ENCODE results near the gene SOX6. TPM values are rescaled to one million over a fixed set of nuclear protein-coding genes. Genes with fewer than 3 reads are reported as not detected.

The SOX6 gene
- total and polyA plus RNA-seq, 2 experiments from 2014 or later: 0.03 to 0.66 TPM

DNA sequence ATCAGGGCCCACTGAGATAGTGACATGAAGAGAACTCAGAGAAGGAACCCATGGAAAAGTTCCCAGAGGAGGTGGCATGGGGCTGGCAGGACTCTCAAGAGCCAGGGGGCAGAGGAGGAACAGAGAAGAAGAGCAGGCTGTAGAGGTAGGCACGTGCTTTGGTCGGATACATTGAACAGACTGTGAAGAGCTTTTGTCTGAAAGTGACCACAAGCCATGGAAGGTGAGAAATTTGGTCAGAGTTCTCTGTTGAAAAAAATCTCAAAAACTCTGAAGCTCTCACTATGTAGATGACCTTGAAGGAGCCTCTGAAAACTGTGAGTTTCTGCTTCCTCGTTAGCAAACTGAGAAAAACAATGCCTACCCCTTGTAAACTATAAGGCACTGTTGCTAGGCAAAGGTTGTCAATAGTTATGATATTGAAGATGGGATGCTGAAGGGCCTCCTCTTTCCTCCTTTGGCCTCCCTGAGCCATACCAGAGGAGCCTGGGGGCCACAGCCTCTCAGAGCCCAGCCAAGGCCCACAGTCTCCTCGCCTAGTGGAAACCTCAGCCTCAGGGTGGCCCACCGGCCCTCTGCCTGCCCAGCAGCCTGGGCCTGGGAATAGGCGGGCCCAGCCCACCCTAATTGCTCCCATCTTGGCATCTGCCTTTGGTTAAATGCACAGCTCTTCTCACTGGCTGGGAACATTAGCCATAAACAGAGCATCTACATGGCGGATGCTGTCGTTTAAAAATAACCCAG, 415.7 kb downstream of the SOX6 start:
- TF ChIP-seq CTCF (conservative IDR thresholded peaks at IDR 0.05; ENCODE audit: low read depth in 2 of 2): no peak
- no peak for TF ChIP-seq STAT1 (IDR thresholded peaks at IDR 0.05; ENCODE audit: unreplicated experiment)
- TF ChIP-seq EZH2phosphoT487 (IDR thresholded peaks at IDR 0.05; ENCODE audit: unreplicated experiment): no peak
- no peak for TF ChIP-seq JUNB (IDR thresholded peaks at IDR 0.05; ENCODE audit: unreplicated experiment)
- no peak for TF ChIP-seq NANOG (IDR thresholded peaks at IDR 0.05; ENCODE audit: borderline replicate concordance)
- TF ChIP-seq ZNF331 (CRISPR knock-in tag; IDR thresholded peaks at IDR 0.05; ENCODE audit: low read depth): no peak
- TF ChIP-seq POLR2AphosphoS5 (IDR thresholded peaks at IDR 0.05; ENCODE audit: low read depth): no peak
- no peak for TF ChIP-seq ETS1 (IDR thresholded peaks at IDR 0.05)
- TF ChIP-seq EZH2 (IDR thresholded peaks at IDR 0.05; ENCODE audit: low read depth, unreplicated experiment): no peak
- TF ChIP-seq REST (IDR thresholded peaks at IDR 0.05; ENCODE audit: unreplicated experiment): no peak
- no peak for TF ChIP-seq CREB1 (CRISPR knock-in tag; IDR thresholded peaks at IDR 0.05; ENCODE audit: low read depth)
- TF ChIP-seq, protein P1, sequence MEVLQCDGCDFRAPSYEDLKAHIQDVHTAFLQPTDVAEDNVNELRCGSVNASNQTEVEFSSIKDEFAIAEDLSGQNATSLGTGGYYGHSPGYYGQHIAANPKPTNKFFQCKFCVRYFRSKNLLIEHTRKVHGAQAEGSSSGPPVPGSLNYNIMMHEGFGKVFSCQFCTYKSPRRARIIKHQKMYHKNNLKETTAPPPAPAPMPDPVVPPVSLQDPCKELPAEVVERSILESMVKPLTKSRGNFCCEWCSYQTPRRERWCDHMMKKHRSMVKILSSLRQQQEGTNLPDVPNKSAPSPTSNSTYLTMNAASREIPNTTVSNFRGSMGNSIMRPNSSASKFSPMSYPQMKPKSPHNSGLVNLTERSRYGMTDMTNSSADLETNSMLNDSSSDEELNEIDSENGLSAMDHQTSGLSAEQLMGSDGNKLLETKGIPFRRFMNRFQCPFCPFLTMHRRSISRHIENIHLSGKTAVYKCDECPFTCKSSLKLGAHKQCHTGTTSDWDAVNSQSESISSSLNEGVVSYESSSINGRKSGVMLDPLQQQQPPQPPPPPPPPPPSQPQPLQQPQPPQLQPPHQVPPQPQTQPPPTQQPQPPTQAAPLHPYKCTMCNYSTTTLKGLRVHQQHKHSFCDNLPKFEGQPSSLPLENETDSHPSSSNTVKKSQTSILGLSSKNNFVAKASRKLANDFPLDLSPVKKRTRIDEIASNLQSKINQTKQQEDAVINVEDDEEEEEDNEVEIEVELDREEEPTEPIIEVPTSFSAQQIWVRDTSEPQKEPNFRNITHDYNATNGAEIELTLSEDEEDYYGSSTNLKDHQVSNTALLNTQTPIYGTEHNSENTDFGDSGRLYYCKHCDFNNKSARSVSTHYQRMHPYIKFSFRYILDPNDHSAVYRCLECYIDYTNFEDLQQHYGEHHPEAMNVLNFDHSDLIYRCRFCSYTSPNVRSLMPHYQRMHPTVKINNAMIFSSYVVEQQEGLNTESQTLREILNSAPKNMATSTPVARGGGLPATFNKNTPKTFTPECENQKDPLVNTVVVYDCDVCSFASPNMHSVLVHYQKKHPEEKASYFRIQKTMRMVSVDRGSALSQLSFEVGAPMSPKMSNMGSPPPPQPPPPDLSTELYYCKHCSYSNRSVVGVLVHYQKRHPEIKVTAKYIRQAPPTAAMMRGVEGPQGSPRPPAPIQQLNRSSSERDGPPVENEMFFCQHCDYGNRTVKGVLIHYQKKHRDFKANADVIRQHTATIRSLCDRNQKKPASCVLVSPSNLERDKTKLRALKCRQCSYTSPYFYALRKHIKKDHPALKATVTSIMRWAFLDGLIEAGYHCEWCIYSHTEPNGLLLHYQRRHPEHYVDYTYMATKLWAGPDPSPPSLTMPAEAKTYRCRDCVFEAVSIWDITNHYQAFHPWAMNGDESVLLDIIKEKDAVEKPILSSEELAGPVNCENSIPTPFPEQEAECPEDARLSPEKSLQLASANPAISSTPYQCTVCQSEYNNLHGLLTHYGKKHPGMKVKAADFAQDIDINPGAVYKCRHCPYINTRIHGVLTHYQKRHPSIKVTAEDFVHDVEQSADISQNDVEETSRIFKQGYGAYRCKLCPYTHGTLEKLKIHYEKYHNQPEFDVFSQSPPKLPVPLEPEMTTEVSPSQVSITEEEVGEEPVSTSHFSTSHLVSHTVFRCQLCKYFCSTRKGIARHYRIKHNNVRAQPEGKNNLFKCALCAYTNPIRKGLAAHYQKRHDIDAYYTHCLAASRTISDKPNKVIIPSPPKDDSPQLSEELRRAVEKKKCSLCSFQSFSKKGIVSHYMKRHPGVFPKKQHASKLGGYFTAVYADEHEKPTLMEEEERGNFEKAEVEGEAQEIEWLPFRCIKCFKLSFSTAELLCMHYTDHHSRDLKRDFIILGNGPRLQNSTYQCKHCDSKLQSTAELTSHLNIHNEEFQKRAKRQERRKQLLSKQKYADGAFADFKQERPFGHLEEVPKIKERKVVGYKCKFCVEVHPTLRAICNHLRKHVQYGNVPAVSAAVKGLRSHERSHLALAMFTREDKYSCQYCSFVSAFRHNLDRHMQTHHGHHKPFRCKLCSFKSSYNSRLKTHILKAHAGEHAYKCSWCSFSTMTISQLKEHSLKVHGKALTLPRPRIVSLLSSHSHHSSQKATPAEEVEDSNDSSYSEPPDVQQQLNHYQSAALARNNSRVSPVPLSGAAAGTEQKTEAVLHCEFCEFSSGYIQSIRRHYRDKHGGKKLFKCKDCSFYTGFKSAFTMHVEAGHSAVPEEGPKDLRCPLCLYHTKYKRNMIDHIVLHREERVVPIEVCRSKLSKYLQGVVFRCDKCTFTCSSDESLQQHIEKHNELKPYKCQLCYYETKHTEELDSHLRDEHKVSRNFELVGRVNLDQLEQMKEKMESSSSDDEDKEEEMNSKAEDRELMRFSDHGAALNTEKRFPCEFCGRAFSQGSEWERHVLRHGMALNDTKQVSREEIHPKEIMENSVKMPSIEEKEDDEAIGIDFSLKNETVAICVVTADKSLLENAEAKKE (CRISPR knock-in tag; IDR thresholded peaks at IDR 0.05): no peak
- TF ChIP-seq ZNF114 (CRISPR knock-in tag; IDR thresholded peaks at IDR 0.05): no peak
- Histone ChIP-seq H3K9me2 (ENCODE audit: insufficient read depth) (0 out of 2 replicates have a peak, but pooled peaks cover 10% of the 10 kb centered on the region), H2AFZ (0 out of 2 replicates have a peak overlapping the region, but pooled peaks have one; percentile 63), H4K20me1 (replicated peaks; ENCODE audit: insufficient read depth) (no peaks in the 10 kb centered on the region), H3K79me2 (replicated peaks; ENCODE audit: insufficient read depth) (no peaks in the 10 kb centered on the region), H3K4me1 (ENCODE audit: insufficient read depth) (no peaks in the 10 kb centered on the region), H3K4me2 (no peak overlapping the region), H3K36me3 (ENCODE audit: insufficient read depth) (no peaks in the 10 kb centered on the region), H3K27ac (ENCODE audit: low read depth) (no peak overlapping the region), H3K4me3 (no peak overlapping the region), H3F3A (replicated peaks; ENCODE audit: low read depth) (no peaks in the 10 kb centered on the region), H3K27me3 (ENCODE audit: insufficient read depth) (peaks cover 16% of the 10 kb centered on the region; the same call in 1 of the 2 replicates)
- no peak for ATAC-seq
- no peaks in the 10 kb centered on the region; the same call in 2 of the 3 replicates for H3K4me1 Mint-ChIP-seq
- H3K9me3 Mint-ChIP-seq: no peaks in the 10 kb centered on the region
- no peak overlapping the region for H3K27ac Mint-ChIP-seq
- no peak for DNase-seq (ENCODE audit: low spot score)
- H3K27me3 Mint-ChIP-seq (ENCODE audit: insufficient read depth, low read depth, poor library complexity): peaks cover 8% of the 10 kb centered on the region
- no peak overlapping the region for H3K4me3 Mint-ChIP-seq
- H3K36me3 Mint-ChIP-seq (ENCODE audit: low read depth): no peaks in the 10 kb centered on the region

Data from GM23338 (cell line).